Measurements from ENCODE around the gene PCF11. TPM values are rescaled to one million over a fixed set of nuclear protein-coding genes. Genes with fewer than 3 reads are reported as not detected.

Gene PCF11
- total RNA-seq, 5 donors from 2014 or later (not counting 1 experiment from before 2014, with no cell fraction given) = 130 to 164 (median 151) TPM

DNA sequence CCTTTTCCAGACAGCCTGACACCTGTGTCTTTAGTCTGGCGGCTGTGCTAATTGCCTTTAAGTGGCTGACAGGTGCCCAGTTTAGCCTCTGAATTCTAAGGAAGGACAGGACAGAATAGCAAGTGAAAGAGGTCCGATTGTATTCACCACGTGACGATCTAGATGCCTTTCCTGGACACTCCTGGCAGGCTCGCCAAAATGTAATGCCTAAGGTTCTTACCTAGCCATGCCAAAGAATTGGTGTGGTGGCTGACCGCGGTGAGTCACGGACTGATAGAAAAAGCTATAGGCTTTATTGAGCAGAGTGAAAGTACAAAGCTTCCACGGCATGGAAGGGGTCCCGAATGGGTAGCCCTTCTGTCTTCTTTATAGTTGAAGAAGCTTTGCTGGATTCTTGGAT, 63.3 kb downstream of the PCF11 start:
- Histone ChIP-seq H3K4me1 (ENCODE audit: control insufficient read depth in 1 of 2, extremely low read depth in 1 of 2, insufficient read depth in 2 of 2, low read length in 2 of 2) (no peaks in the 10 kb centered on the region), H3K27me3 (replicated peaks in 1 of 2; ENCODE audit: control insufficient read depth in 2 of 2, extremely low read depth in 1 of 2, insufficient read depth in 2 of 2, low read length in 1 of 2) (no peaks in the 10 kb centered on the region), H3K4me3 (ENCODE audit: control insufficient read depth in 1 of 2, extremely low read depth in 1 of 2, low read length in 1 of 2) (no peak overlapping the region), H3K9me3 (no peaks in the 10 kb centered on the region), H3K27ac (ENCODE audit: low read length) (no peak overlapping the region), H3K36me3 (ENCODE audit: control insufficient read depth in 2 of 2, extremely low read depth in 1 of 2, insufficient read depth in 1 of 2, low read length in 1 of 2) (no peaks in the 10 kb centered on the region)
- Mint-ChIP-seq H3K36me3 (peaks cover 2% of the 10 kb centered on the region), H3K9me3 (no peaks in the 10 kb centered on the region), H3K27me3 (peaks cover 0 to 3% of the 10 kb centered on the region in 2 donors), H3K27ac (no peak overlapping the region), H3K4me3 (no peak overlapping the region), H3K4me1 (no peaks in the 10 kb centered on the region)
- ChIA-PET POLR2A (no interaction called here), CTCF (no interaction called here)
- ATAC-seq (replicated peaks in 1 of 4) (no peak), DNase-seq (no peak)
- WGBS (ENCODE audit: insufficient coverage) = 94% methylated on average over 8 of the region's 10 CpGs

DNA sequence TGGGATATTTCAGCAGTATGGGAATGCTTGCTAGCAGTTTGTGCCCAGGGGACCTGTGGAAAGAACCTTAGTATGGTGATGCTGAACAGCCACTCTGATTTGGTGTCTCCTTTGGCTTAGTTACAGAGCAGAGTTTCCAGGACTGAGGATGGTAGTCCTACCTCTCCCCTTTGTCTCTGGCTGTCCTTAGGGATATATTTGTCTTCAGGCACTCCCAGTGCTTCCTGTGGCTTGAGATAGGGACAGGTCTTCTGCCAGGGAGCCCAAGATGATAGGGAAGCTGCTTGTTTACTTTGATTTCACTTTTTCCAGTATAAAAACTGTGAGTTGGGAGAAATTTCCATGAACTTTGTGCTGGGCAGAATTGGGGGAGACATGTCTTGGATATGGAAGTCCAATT, 64.8 kb downstream of the PCF11 start:
- H3K4me1 Mint-ChIP-seq = no peaks in the 10 kb centered on the region
- POLR2A ChIA-PET = no interaction called here

DNA sequence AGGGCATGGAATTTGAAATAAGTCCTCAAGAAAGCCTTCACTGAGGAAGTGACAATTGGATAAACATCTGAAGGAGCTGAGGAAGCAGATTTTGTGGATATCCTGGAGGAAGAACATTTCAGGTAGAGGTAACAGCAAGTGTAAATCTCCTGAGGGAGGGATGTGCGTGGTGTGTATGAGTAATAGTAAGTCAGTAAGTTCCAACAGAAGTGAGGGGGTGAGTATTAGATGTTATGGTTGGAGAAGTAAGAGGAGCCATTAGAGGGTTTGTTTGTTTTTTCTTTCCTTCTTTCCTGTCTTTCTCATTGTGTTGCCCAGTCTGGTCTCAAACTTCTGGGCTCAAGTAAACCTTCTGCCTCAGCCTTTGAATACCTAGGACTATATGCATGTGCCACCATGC, 65.6 kb downstream of the PCF11 start:
- H3K4me1 Mint-ChIP-seq = no peaks in the 10 kb centered on the region
- Histone ChIP-seq H3K36me3 (ENCODE audit: control insufficient read depth in 2 of 2, extremely low read depth in 1 of 2, insufficient read depth in 1 of 2, low read length in 1 of 2) (no peaks in the 10 kb centered on the region), H3K4me1 (ENCODE audit: control insufficient read depth in 1 of 2, extremely low read depth in 1 of 2, insufficient read depth in 2 of 2, low read length in 2 of 2) (no peaks in the 10 kb centered on the region), H3K4me3 (ENCODE audit: control insufficient read depth in 1 of 2, extremely low read depth in 1 of 2, low read length in 1 of 2) (no peak overlapping the region), H3K27me3 (replicated peaks in 1 of 2; ENCODE audit: control insufficient read depth in 2 of 2, extremely low read depth in 1 of 2, insufficient read depth in 2 of 2, low read length in 1 of 2) (no peaks in the 10 kb centered on the region), H3K9me3 (no peaks in the 10 kb centered on the region), H3K27ac (ENCODE audit: low read length) (no peak overlapping the region)
- H3K4me3 Mint-ChIP-seq = no peak overlapping the region
- CTCF ChIA-PET = interaction anchor here in 1 of 2 donors (0.6 kb wide), 1 partner anchor 304 kb away, joined by 3 read pairs; no protein-coding TSS in a partner anchor
- POLR2A ChIA-PET = no interaction called here
- H3K36me3 Mint-ChIP-seq = no peaks in the 10 kb centered on the region
- no peaks in the 10 kb centered on the region for H3K9me3 Mint-ChIP-seq
- no peak overlapping the region for H3K27ac Mint-ChIP-seq
- 83% methylated on average over 1 of the region's 1 CpG for WGBS (ENCODE audit: insufficient coverage)
- DNase-seq (no peak), ATAC-seq (replicated peaks in 1 of 4) (no peak)
- H3K27me3 Mint-ChIP-seq = peaks cover 0 to 3% of the 10 kb centered on the region in 2 donors

More for the DNA sequence above, 64.8 kb downstream of the PCF11 start:
- CTCF ChIA-PET = interaction anchor here in 1 of 2 donors (0.6 kb wide), 1 partner anchor 301 kb away, joined by 3 read pairs; no protein-coding TSS in a partner anchor
- H3K27me3 Mint-ChIP-seq = peaks cover 0 to 3% of the 10 kb centered on the region in 2 donors
- Histone ChIP-seq H3K4me1 (ENCODE audit: control insufficient read depth in 1 of 2, extremely low read depth in 1 of 2, insufficient read depth in 2 of 2, low read length in 2 of 2) (no peaks in the 10 kb centered on the region), H3K27me3 (replicated peaks in 1 of 2; ENCODE audit: control insufficient read depth in 2 of 2, extremely low read depth in 1 of 2, insufficient read depth in 2 of 2, low read length in 1 of 2) (no peaks in the 10 kb centered on the region), H3K27ac (ENCODE audit: low read length) (no peak overlapping the region), H3K4me3 (ENCODE audit: control insufficient read depth in 1 of 2, extremely low read depth in 1 of 2, low read length in 1 of 2) (no peak overlapping the region), H3K9me3 (no peaks in the 10 kb centered on the region), H3K36me3 (ENCODE audit: control insufficient read depth in 2 of 2, extremely low read depth in 1 of 2, insufficient read depth in 1 of 2, low read length in 1 of 2) (no peaks in the 10 kb centered on the region)
- no peak overlapping the region for H3K4me3 Mint-ChIP-seq
- H3K27ac Mint-ChIP-seq = no peak overlapping the region
- ATAC-seq (replicated peaks in 1 of 4) (no peak), DNase-seq (no peak)
- H3K9me3 Mint-ChIP-seq = no peaks in the 10 kb centered on the region
- no peaks in the 10 kb centered on the region for H3K36me3 Mint-ChIP-seq

DNA sequence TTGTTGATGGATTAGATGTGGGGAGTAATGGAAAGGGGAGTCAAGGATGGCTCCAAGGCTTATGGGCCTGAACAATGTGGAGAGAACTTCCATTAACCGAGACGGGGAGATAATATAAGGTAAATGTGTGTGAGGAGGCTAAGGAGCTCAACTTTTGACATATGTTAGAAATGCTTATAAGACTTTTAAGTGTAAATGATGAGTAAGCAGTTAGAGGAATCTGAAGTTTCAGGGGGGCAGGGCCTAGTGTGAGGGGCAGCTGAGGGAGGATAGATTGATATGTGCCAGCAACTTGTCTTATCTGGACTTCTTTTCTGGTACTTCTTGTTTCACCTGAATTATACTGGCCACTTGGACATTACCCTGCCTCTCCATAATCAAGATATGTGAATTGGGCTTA, 66.5 kb downstream of the PCF11 start:
- Histone ChIP-seq H3K4me3 (ENCODE audit: control insufficient read depth in 1 of 2, extremely low read depth in 1 of 2, low read length in 1 of 2) (no peak overlapping the region), H3K36me3 (ENCODE audit: control insufficient read depth in 2 of 2, extremely low read depth in 1 of 2, insufficient read depth in 1 of 2, low read length in 1 of 2) (no peaks in the 10 kb centered on the region), H3K27ac (ENCODE audit: low read length) (no peak overlapping the region), H3K4me1 (ENCODE audit: control insufficient read depth in 1 of 2, extremely low read depth in 1 of 2, insufficient read depth in 2 of 2, low read length in 2 of 2) (no peaks in the 10 kb centered on the region), H3K9me3 (no peaks in the 10 kb centered on the region), H3K27me3 (replicated peaks in 1 of 2; ENCODE audit: control insufficient read depth in 2 of 2, extremely low read depth in 1 of 2, insufficient read depth in 2 of 2, low read length in 1 of 2) (no peaks in the 10 kb centered on the region)
- Mint-ChIP-seq H3K36me3 (no peaks in the 10 kb centered on the region), H3K9me3 (no peaks in the 10 kb centered on the region), H3K27ac (no peak overlapping the region), H3K4me3 (no peak overlapping the region), H3K27me3 (peaks cover 0 to 3% of the 10 kb centered on the region in 2 donors), H3K4me1 (no peaks in the 10 kb centered on the region)
- POLR2A ChIA-PET = interaction anchor here in 1 of 2 donors (0.6 kb wide), 1 partner anchor 13 kb away, joined by 3 read pairs; no protein-coding TSS in a partner anchor
- CTCF ChIA-PET = interaction anchor here in 1 of 2 donors (0.6 kb wide), 1 partner anchor 305 kb away, joined by 3 read pairs; no protein-coding TSS in a partner anchor
- 100% methylated on average over 2 of the region's 2 CpGs for WGBS (ENCODE audit: insufficient coverage)
- no peak for ATAC-seq (replicated peaks in 1 of 4)
- DNase-seq = no peak

DNA sequence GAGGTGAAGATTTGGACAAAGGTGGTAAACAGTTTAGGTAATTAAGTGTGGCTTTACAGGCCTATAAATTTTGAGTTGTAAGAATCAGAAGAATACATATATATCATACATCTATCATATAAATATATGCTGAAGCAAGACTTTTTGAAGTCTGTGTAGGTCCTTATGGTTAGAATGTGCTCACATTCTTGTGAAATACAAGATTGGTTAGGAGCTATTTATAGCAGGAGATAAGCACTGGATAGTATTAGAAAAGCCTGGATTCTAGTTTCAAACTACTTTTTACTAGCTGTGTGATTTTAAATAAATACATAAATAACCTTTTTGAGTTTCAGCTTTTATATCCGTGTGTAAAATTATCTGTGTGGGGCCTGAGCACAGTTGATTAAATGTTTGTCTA, 78.9 kb downstream of the PCF11 start:
- CTCF ChIA-PET = no interaction called here
- POLR2A ChIA-PET = no interaction called here
- H3K27me3 ChIP-seq (replicated peaks in 1 of 2; ENCODE audit: control insufficient read depth in 2 of 2, extremely low read depth in 1 of 2, insufficient read depth in 2 of 2, low read length in 1 of 2) = no peaks in the 10 kb centered on the region

More for the DNA sequence above, 78.9 kb downstream of the PCF11 start:
- no peak for DNase-seq
- no peaks in the 10 kb centered on the region for H3K4me1 ChIP-seq (ENCODE audit: control insufficient read depth in 1 of 2, extremely low read depth in 1 of 2, insufficient read depth in 2 of 2, low read length in 2 of 2)
- no peaks in the 10 kb centered on the region for H3K4me1 Mint-ChIP-seq
- H3K4me3 ChIP-seq (ENCODE audit: control insufficient read depth in 1 of 2, extremely low read depth in 1 of 2, low read length in 1 of 2) = no peak overlapping the region
- no peaks in the 10 kb centered on the region for H3K9me3 Mint-ChIP-seq
- H3K27me3 Mint-ChIP-seq = no peaks in the 10 kb centered on the region
- no peaks in the 10 kb centered on the region for H3K36me3 ChIP-seq (ENCODE audit: control insufficient read depth in 2 of 2, extremely low read depth in 1 of 2, insufficient read depth in 1 of 2, low read length in 1 of 2)
- H3K27ac Mint-ChIP-seq = no peak overlapping the region
- no peak for ATAC-seq (replicated peaks in 1 of 4)
- no CpG with 5 or more reads among the region's 1 CpG for WGBS (ENCODE audit: insufficient coverage)
- H3K36me3 Mint-ChIP-seq = peaks cover 11% of the 10 kb centered on the region
- H3K4me3 Mint-ChIP-seq = no peak overlapping the region
- no peaks in the 10 kb centered on the region for H3K9me3 ChIP-seq
- H3K27ac ChIP-seq (ENCODE audit: low read length) = no peak overlapping the region

Other genes with a start within 250 kb of the PCF11 start
- gene RAB30, start 85.2 kb upstream of the PCF11 start, total RNA-seq = 10 to 100 TPM; 18.6 to 44.5 (median 20.1) TPM
- gene ANKRD42, start 36.6 kb downstream of the PCF11 start, total RNA-seq = 1 to 10 TPM; 6.2 to 9.7 (median 7.9) TPM
- 10 to 100 TPM; 24.3 to 34.4 (median 30.8) TPM for gene CCDC90B, start 129.2 kb downstream of the PCF11 start, total RNA-seq

Data from T-cell (primary cell).